Measurements from ENCODE around the gene RYR3. TPM values are rescaled to one million over a fixed set of nuclear protein-coding genes. Genes with fewer than 3 reads are reported as not detected.

RYR3 gene
- total and polyA plus RNA-seq, 10 of the 15 experiments (the other 5 are each of a cell fraction or from before 2014, with no cell fraction given) = under 0.01 to 0.44 (median 0.16) TPM; not detected in 5

- Histone ChIP-seq H2AFZ (ENCODE audit: control insufficient read depth, low read depth, low read length) (no peak overlapping the region), H4K20me1 (ENCODE audit: control insufficient read depth, insufficient read depth) (no peaks in the 10 kb centered on the region), H3K36me3 (ENCODE audit: control insufficient read depth in 2 of 2, insufficient read depth in 2 of 2, low read length in 1 of 2) (no peaks in the 10 kb centered on the region), H3K27ac (ENCODE audit: control insufficient read depth, insufficient read depth) (no peak overlapping the region), H3K27me3 (replicated peaks in 1 of 2; ENCODE audit: control insufficient read depth in 2 of 2, insufficient read depth in 2 of 2, low read length in 1 of 2) (no peaks in the 10 kb centered on the region), H3K4me1 (ENCODE audit: control insufficient read depth, insufficient read depth, low read length) (no peaks in the 10 kb centered on the region), H3K79me2 (ENCODE audit: control insufficient read depth, insufficient read depth, low read length) (no peaks in the 10 kb centered on the region), H3K4me3 (no peak overlapping the region), H3K9me3 (replicated peaks; ENCODE audit: control insufficient read depth, insufficient read depth, low read length) (no peaks in the 10 kb centered on the region), H3K9ac (ENCODE audit: control insufficient read depth, insufficient read depth, low read length) (no peak overlapping the region), H3K4me2 (ENCODE audit: control insufficient read depth, insufficient read depth) (no peak overlapping the region)
- BruUV-seq (replicated peaks) = no TSS peak
- DNase-seq (ENCODE audit: low read depth, low spot score) = no peak
- CTCF ChIA-PET = no interaction called here
- RAD21 ChIA-PET (ENCODE audit: unreplicated experiment) = no interaction called here
- intact Hi-C loops (cut with micrococcal nuclease; ENCODE audit: unreplicated experiment) = no loop called here
- no peak for TF ChIP-seq RELB (IDR thresholded peaks at IDR 0.05; ENCODE audit: low read depth)
- POLR2A ChIA-PET = no interaction called here
- no peak for ATAC-seq
- 29% methylated on average over 6 of the region's 6 CpGs for whole genome bisulfite sequencing (ENCODE audit: insufficient coverage, insufficient replicate concordance, low lambda C conversion rate, missing lambda C conversion rate)
- no peak for FAIRE-seq
- in situ Hi-C loops (cut with MboI) = no loop called here
- SMC1A ChIA-PET (ENCODE audit: uncharacterized antibody, unreplicated experiment) = no interaction called here
These were observed 156.5 kb downstream of the RYR3 start for GRCh38 chr15:33467146-33467815.

- SMC1A ChIA-PET (ENCODE audit: uncharacterized antibody, unreplicated experiment) = no interaction called here
- TF ChIP-seq SMAD5 (IDR thresholded peaks at IDR 0.05; ENCODE audit: low read depth) (no peak), TBL1XR1 (IDR thresholded peaks at IDR 0.05; ENCODE audit: low read depth, low read length) (no peak), HSF1 (IDR thresholded peaks at IDR 0.05; ENCODE audit: low read depth, low read length) (no peak), ZNF622 (IDR thresholded peaks at IDR 0.05) (no peak), USF1 (IDR thresholded peaks at IDR 0.05; ENCODE audit: borderline replicate concordance, extremely low read length, insufficient read depth, low read depth, low read length) (no peak), HCFC1 (IDR thresholded peaks at IDR 0.05; ENCODE audit: low read length) (no peak), ATF3 (IDR thresholded peaks at IDR 0.05; ENCODE audit: borderline replicate concordance, extremely low read depth, low read depth, low read length) (no peak), RFX5 (IDR thresholded peaks at IDR 0.05; ENCODE audit: low read depth, low read length) (no peak), IKZF1 (conservative IDR thresholded peaks at IDR 0.05) (no peak), MYC (IDR thresholded peaks at IDR 0.05; ENCODE audit: insufficient read depth, insufficient read length, insufficient replicate concordance, low read length, severe bottlenecking) (no peak)
These were observed 157.0 kb downstream of the RYR3 start for GRCh38 chr15:33467816-33468163.

More at GRCh38 chr15:33467816-33468163, 157.0 kb downstream of the RYR3 start:
- ATAC-seq (no peak), DNase-seq (ENCODE audit: low read depth, low spot score) (no peak), FAIRE-seq (no peak)
- 0% methylated on average over 1 of the region's 1 CpG for WGBS (ENCODE audit: insufficient coverage, insufficient replicate concordance, low lambda C conversion rate, missing lambda C conversion rate)
- CTCF ChIA-PET = no interaction called here
- H3K4me1 ChIP-seq (ENCODE audit: control insufficient read depth, insufficient read depth, low read length) = no peaks in the 10 kb centered on the region
- POLR2A ChIA-PET = no interaction called here
- H3K4me3 ChIP-seq = no peak overlapping the region
- no peaks in the 10 kb centered on the region for H3K27me3 ChIP-seq (replicated peaks in 1 of 2; ENCODE audit: control insufficient read depth in 2 of 2, insufficient read depth in 2 of 2, low read length in 1 of 2)
- H3K79me2 ChIP-seq (ENCODE audit: control insufficient read depth, insufficient read depth, low read length) = no peaks in the 10 kb centered on the region
- no peak overlapping the region for H3K9ac ChIP-seq (ENCODE audit: control insufficient read depth, insufficient read depth, low read length)
- intact Hi-C loops (cut with micrococcal nuclease; ENCODE audit: unreplicated experiment) = no loop called here
- H3K27ac ChIP-seq (ENCODE audit: control insufficient read depth, insufficient read depth) = no peak overlapping the region
- RAD21 ChIA-PET (ENCODE audit: unreplicated experiment) = no interaction called here
- in situ Hi-C loops (cut with MboI) = no loop called here
- H3K36me3 ChIP-seq (ENCODE audit: control insufficient read depth in 2 of 2, insufficient read depth in 2 of 2, low read length in 1 of 2) = no peaks in the 10 kb centered on the region
- H3K9me3 ChIP-seq (replicated peaks; ENCODE audit: control insufficient read depth, insufficient read depth, low read length) = no peaks in the 10 kb centered on the region
- H2AFZ ChIP-seq (ENCODE audit: control insufficient read depth, low read depth, low read length) = no peak overlapping the region
- no peak overlapping the region for H3K4me2 ChIP-seq (ENCODE audit: control insufficient read depth, insufficient read depth)
- H4K20me1 ChIP-seq (ENCODE audit: control insufficient read depth, insufficient read depth) = no peaks in the 10 kb centered on the region
- BruUV-seq (replicated peaks) = no TSS peak
